Camera-type eye (tissue), 1 donor: ENCODE data around the gene PSMD1. TPM values are rescaled to one million over a fixed set of nuclear protein-coding genes. Genes with fewer than 3 reads are reported as not detected.

Source experiments
- total RNA-seq: library from RNA; depleted of rRNA; stranded (reverse); fragments of >200 nt; gene quantifications from one replicate; pipeline ENCODE4 v1.2.3, GENCODE V29; 2014

Gene PSMD1
- total RNA-seq = 94.6 TPM

DNA sequence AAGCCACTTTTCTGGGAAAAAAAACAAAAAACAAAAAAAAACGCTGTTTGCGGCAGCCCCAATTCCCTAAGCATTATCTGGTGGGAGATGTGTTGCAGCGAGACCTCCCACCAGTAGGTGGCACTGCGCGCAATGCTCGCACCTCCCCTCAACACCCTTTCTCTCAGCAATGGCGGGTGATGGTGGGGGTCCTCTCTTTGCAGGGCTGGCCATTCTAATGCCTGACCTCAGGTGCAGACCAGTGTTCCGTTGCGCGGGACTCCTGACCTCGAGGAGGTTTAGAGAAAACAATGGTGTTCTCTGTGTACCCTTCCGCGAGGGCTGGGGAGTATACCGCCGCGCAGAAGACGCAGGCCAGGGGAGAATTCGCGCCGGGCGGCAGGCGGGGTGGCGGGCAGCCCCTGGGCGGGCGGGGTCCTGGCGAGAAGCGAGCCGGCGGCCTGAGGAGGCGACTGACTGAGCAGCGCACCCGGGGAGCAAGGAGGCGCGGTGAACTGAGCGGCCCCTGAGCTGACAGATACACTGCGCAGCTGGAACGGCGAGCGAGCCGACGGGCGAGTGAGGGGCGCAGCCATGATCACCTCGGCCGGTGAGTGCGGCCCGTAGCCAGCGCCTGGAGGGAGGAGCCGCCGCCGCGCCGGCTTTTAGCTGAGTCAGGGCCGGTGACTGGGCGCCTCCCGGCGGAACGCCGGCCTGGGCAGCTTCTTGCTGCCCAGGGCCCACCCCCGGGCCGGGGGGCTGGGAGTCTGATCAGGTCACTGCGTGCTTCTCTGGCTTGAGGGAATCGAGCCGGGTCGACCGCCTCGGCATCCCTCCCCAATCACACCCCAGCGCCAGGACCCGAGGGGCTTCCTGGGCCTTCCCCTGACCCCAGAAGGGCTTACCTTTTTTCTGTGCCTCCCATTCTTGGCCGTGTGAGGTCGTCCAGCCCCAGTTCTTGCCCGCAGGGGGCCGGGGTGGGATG is at the start of gene PSMD1:
PSMD1 (plus strand) TSS at position 415 of the 964 bp plus-strand sequence; CDS start at position 574, 159 bp downstream.

DNA sequence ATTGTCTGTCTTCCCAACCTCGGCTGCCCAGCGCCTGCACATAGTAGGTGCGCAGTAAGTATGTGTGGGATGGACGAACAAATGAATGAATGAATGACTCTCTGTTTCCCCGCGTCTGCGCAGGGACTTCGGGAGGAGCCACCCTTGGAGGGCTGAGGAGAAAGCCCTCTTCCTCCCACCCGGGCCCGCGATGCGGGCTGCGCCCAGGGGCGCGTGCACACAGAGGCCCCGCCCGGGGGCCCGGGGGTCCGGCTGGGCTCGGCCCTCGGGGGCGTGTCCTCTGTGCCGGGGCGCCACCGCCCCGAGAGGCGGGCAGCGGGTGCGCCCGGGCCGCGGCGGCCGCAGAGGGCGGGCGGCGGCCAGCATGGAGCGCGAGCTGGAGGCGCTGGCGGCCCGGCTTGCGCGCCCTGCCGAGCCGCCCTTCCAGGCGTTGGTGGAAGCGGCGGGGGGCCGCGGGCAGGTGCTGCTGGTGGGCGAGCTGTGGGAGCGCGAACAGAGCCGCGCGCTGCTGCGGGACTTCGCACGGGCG is 19.4 kb upstream of the PSMD1 start, which contains the start of gene C2orf72:
C2orf72 (plus strand) TSS at position 322 of the 529 bp plus-strand sequence; CDS start at position 365, 43 bp downstream.

DNA sequence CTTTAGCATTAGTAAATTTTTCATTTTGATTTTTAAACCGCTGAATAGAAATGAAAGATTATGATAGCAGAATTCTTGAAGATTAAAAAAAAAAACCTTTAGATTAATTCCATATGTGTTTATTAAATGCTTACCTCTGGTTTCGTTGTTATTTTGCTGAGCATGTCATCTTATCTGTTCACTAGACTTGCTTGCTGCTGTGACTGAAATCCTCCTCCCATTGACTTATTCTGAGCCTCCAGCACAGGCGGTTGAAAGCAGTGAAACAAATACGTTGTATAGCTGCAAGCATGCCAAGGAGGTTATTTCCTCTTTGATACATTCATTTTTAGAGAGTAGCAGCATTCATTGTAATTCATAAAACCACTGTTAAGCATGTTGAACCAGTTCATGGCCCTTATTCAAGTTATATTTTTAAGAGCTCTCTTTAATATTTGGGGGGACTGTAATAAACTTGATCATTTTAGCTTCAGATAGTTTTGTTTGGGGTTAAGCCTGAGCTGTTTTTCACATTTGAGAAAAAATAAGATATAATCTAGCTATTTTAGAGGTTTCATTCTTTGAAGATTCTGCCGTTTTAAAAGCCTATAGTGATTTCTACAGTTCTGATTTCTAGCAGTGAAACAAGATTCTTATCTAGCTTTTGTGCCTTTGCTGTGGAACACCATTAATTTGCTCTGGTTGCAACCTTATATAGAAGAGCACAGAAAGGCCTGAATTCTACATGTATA is 68.3 kb downstream of the PSMD1 start, which contains the start of gene HTR2B:
HTR2B (minus strand) TSS at position 205 of the 731 bp plus-strand sequence. CDS start 1,278 bp downstream, outside the sequence.

DNA sequence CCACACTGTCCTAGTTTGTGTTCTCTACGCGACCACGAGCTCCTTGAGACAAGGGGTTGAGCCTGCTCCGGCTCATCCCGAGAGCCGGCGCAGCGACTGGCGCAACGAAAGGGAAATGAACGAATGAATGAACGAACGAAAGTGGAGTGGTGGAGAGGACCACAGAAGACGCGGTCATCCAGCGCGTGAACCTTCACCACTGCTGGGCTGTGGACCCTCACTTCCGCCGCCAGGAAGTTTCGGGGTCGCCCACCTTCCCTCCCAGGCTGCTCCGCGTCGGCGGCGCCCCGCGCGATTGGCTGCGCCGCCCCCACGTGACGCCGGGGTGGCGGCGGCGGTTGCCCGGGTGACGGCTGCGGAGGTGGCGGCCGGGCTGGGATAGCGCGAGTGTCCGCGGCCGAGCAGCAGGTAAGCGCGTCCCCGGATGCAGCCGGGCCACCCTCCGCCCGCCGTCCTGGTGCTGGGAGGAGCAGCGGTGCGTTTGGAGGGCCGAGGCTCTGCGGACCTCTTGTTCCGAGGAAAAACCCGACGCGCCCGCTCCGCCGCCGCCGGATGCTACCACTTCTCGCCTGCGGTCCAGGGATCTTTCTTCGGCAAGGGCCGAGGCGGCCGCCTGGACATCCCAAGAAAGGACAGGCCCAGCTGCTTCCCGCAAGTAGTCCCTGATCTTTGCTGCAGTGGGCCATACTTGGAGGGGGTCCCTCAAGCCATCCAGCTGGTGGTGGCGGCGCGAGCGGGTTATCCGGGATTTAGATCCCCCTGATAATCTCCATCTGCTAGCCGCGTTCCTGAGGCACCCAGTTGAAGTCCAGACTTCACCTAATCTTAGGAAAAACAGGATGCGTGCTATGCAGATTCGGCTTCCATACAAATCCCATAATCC is 141.9 kb downstream of the PSMD1 start, which contains the start of gene ARMC9:
ARMC9 (plus strand) TSS at position 341 of the 883 bp plus-strand sequence. CDS start 7,608 bp downstream, outside the sequence.

Other genes with a start within 250 kb of the PSMD1 start
- 162 TPM for gene ITM2C, start 191.9 kb upstream of the PSMD1 start, total RNA-seq
- not detected for gene GPR55, start 131.6 kb upstream of the PSMD1 start, total RNA-seq
- not detected for gene SPATA3, start 60.7 kb upstream of the PSMD1 start, total RNA-seq
- 4.9 TPM for gene C2orf72, start 19.3 kb upstream of the PSMD1 start, total RNA-seq
- gene HTR2B, start 68.2 kb downstream of the PSMD1 start, total RNA-seq = 1.0 TPM
- gene ARMC9, start 141.8 kb downstream of the PSMD1 start, total RNA-seq = 63.1 TPM